ENCODE results near the gene BAAT. TPM values are rescaled to one million over a fixed set of nuclear protein-coding genes. Genes with fewer than 3 reads are reported as not detected.
"Not testable (repeated sequence)": the region's sequence is repeated elsewhere in the genome, so short reads cannot be mapped to it uniquely, and the experiment has no call there.

Gene BAAT
- total RNA-seq, result 0.07 TPM in 2 of 3 replicates, not detected in the other

GRCh38 chr9:101384873-101385536 lies at the start of gene BAAT:
TSS of gene BAAT (minus strand) at chr9:101385006. CDS start at chr9:101371404, 13,602 bp downstream.
- not testable (repeated sequence) for DNase-seq (ENCODE audit: low spot score in 2 of 2, unreplicated experiment in 2 of 2); H3K27ac Mint-ChIP-seq; H3K4me1 Mint-ChIP-seq; H3K27me3 Mint-ChIP-seq (ENCODE audit: low read depth); H3K4me3 Mint-ChIP-seq
- peaks cover 27% of the 10 kb centered on the region for H3K36me3 Mint-ChIP-seq
- peaks cover 24% of the 10 kb centered on the region for H3K9me3 Mint-ChIP-seq

- no peak overlapping the region for H3K27ac Mint-ChIP-seq
- TF ChIP-seq CTCF (IDR thresholded peaks at IDR 0.05; ENCODE audit: unreplicated experiment), result no peak
- H3K4me3 Mint-ChIP-seq, result no peak overlapping the region
Measured at GRCh38 chr9:101433229-101433628, 48.4 kb upstream of the BAAT start.

GRCh38 chr9:101432740-101433139 lies 47.9 kb upstream of the BAAT start:
- TF ChIP-seq CTCF (IDR thresholded peaks at IDR 0.05; ENCODE audit: unreplicated experiment), result no peak
- Mint-ChIP-seq H3K27ac (no peak overlapping the region), H3K36me3 (no peaks in the 10 kb centered on the region), H3K27me3 (ENCODE audit: low read depth) (peaks cover 34% of the 10 kb centered on the region), H3K4me3 (no peak overlapping the region), H3K4me1 (no peaks in the 10 kb centered on the region), H3K9me3 (no peaks in the 10 kb centered on the region)
- no peak for DNase-seq (ENCODE audit: low spot score in 2 of 2, unreplicated experiment in 2 of 2)

More at GRCh38 chr9:101433229-101433628, 48.4 kb upstream of the BAAT start:
- Mint-ChIP-seq H3K27me3 (ENCODE audit: low read depth) (peaks cover 32% of the 10 kb centered on the region), H3K36me3 (no peaks in the 10 kb centered on the region), H3K9me3 (no peaks in the 10 kb centered on the region), H3K4me1 (peaks cover 2% of the 10 kb centered on the region)
- no peak for DNase-seq (ENCODE audit: low spot score in 2 of 2, unreplicated experiment in 2 of 2)

- Mint-ChIP-seq H3K4me1 (no peaks in the 10 kb centered on the region), H3K27ac (no peak overlapping the region), H3K4me3 (no peak overlapping the region), H3K36me3 (no peaks in the 10 kb centered on the region), H3K9me3 (no peaks in the 10 kb centered on the region), H3K27me3 (ENCODE audit: low read depth) (peaks cover 29% of the 10 kb centered on the region)
- DNase-seq (ENCODE audit: low spot score in 2 of 2, unreplicated experiment in 2 of 2), result no peak
- no peak for TF ChIP-seq CTCF (IDR thresholded peaks at IDR 0.05; ENCODE audit: unreplicated experiment)
Measured at GRCh38 chr9:101432171-101432570, 47.4 kb upstream of the BAAT start.

- Mint-ChIP-seq H3K4me3 (no peak overlapping the region), H3K36me3 (no peaks in the 10 kb centered on the region), H3K9me3 (no peaks in the 10 kb centered on the region), H3K27ac (no peak overlapping the region), H3K4me1 (no peaks in the 10 kb centered on the region), H3K27me3 (ENCODE audit: low read depth) (peaks cover 19% of the 10 kb centered on the region)
- no peak for DNase-seq (ENCODE audit: low spot score in 2 of 2, unreplicated experiment in 2 of 2)
- no peak for TF ChIP-seq CTCF (IDR thresholded peaks at IDR 0.05; ENCODE audit: unreplicated experiment)
Measured at GRCh38 chr9:101429736-101430135, 44.9 kb upstream of the BAAT start.

GRCh38 chr9:101428909-101429308 lies 44.1 kb upstream of the BAAT start:
- H3K36me3 Mint-ChIP-seq, result no peaks in the 10 kb centered on the region
- H3K27ac Mint-ChIP-seq, result no peak overlapping the region
- H3K4me1 Mint-ChIP-seq, result no peaks in the 10 kb centered on the region
- H3K4me3 Mint-ChIP-seq, result no peak overlapping the region
- H3K27me3 Mint-ChIP-seq (ENCODE audit: low read depth), result peaks cover 18% of the 10 kb centered on the region
- DNase-seq (ENCODE audit: low spot score in 2 of 2, unreplicated experiment in 2 of 2), result no peak
- H3K9me3 Mint-ChIP-seq, result no peaks in the 10 kb centered on the region
- no peak for TF ChIP-seq CTCF (IDR thresholded peaks at IDR 0.05; ENCODE audit: unreplicated experiment)
